Endothelial cell of umbilical vein (primary cell): ENCODE data around the gene EMP3. TPM values are rescaled to one million over a fixed set of nuclear protein-coding genes. Genes with fewer than 3 reads are reported as not detected.

ENCODE experiments used
- BruUV-seq: library from RNA; stranded (reverse); fragments of 400-500 nt; replicated peaks from 2 replicates; lab custom pipeline; 2021; lab: Mats Ljungman, UMichigan
- CTCF ChIA-PET: fragments of 300-600, 350-600 bp; sonication (Branson Sonifier 250); formaldehyde crosslinking; loops from one replicate; lab custom pipeline; 2021; ENCODE audit warnings: antibody characterized with exemption, inconsistent platforms; lab: Charles Lee
- POLR2A ChIA-PET: fragments of 300-600, 350-600 bp; sonication (Branson Sonifier 250); formaldehyde crosslinking; loops from one replicate; lab custom pipeline; 2021; ENCODE audit warnings: antibody characterized with exemption, inconsistent platforms; lab: Charles Lee
- DNase-seq: peaks from one replicate; pipeline ENCODE4 v3.0.0-alpha.2; 2011; ENCODE audit warnings: low read depth, low spot score
- FAIRE-seq: peaks from 2 replicates; lab custom pipeline; 2011; peaks lifted over from hg19 to GRCh38; lab: Jason Lieb, UNC
- H2AFZ ChIP-seq: 2 replicates; pipeline ENCODE4 v1.6.0; 2012; ENCODE audit warnings: low read depth, low read length, control low read depth, inconsistent platforms
- H3K27ac ChIP-seq: 2 replicates; pipeline ENCODE4 v1.5.1; 2011; ENCODE audit warnings: low read depth, mild to moderate bottlenecking, control low read depth, low read length, moderate library complexity; ENCODE audit not compliant: insufficient read depth
- H3K27me3 ChIP-seq, 2 experiments: 2 replicates each; pipeline versions ENCODE4 v1.6.0 to v1.6.1; 2011; ENCODE audit warnings: low read length in 2 of 2, mixed read lengths in 1 of 2; ENCODE audit not compliant: control insufficient read depth in 2 of 2, insufficient read depth in 2 of 2
- H3K36me3 ChIP-seq, 2 experiments: 2 replicates in 1 of 2; 3 replicates in 1 of 2; pipeline ENCODE4 v1.5.1; 2011; ENCODE audit warnings: low read length in 2 of 2, mild to moderate bottlenecking in 1 of 2, moderate library complexity in 1 of 2; ENCODE audit not compliant: control insufficient read depth in 2 of 2, insufficient read depth in 2 of 2; ENCODE audit errors: extremely low read depth in 1 of 2
- H3K4me1 ChIP-seq: 3 replicates; pipeline ENCODE4 v1.5.1; 2011; ENCODE audit warnings: mild to moderate bottlenecking, low read length; ENCODE audit not compliant: control insufficient read depth, insufficient read depth; ENCODE audit errors: extremely low read depth
- H3K4me2 ChIP-seq: 2 replicates; pipeline ENCODE4 v1.6.1; 2011; ENCODE audit warnings: low read length, control low read depth, mixed read lengths; ENCODE audit not compliant: insufficient read depth
- H3K4me3 ChIP-seq, 3 experiments: fragments of 200-600 bp in 1 of 3; sonication (generic), shearing (Covaris generic) in 1 of 3; replicated peaks in 1 of 3; 2 replicates each; pipeline ENCODE4 v1.5.1; 2011 to 2016; ENCODE audit warnings: control low read depth in 3 of 3, low read length in 3 of 3, mild to moderate bottlenecking in 2 of 3, inconsistent platforms in 1 of 3, low read depth in 1 of 3, moderate library complexity in 1 of 3; ENCODE audit not compliant: insufficient read depth in 1 of 3
- H3K79me2 ChIP-seq: 2 replicates; pipeline ENCODE4 v1.6.0; 2012; ENCODE audit warnings: low read length, inconsistent platforms; ENCODE audit not compliant: control insufficient read depth, insufficient read depth
- H3K9ac ChIP-seq: replicated peaks from 2 replicates; pipeline ENCODE3; 2011; ENCODE audit warnings: low read length, control low read depth; ENCODE audit not compliant: insufficient read depth; ENCODE audit errors: extremely low read depth
- H3K9me1 ChIP-seq: replicated peaks from 3 replicates; pipeline ENCODE4 v1.6.0; 2011; ENCODE audit warnings: mild to moderate bottlenecking, low read length; ENCODE audit not compliant: control insufficient read depth, insufficient read depth; ENCODE audit errors: extremely low read depth
- H3K9me3 ChIP-seq: replicated peaks from 2 replicates; pipeline ENCODE4 v1.5.1; 2012; ENCODE audit warnings: low read length, inconsistent platforms; ENCODE audit not compliant: control insufficient read depth, insufficient read depth
- H4K20me1 ChIP-seq: replicated peaks from 2 replicates; pipeline ENCODE3; 2011; ENCODE audit warnings: mild to moderate bottlenecking, low read length; ENCODE audit not compliant: control insufficient read depth, insufficient read depth; ENCODE audit errors: extremely low read depth
- EZH2 ChIP-seq: IDR thresholded peaks from 2 replicates; pipeline ENCODE4 v1.6.1; 2012; ENCODE audit warnings: borderline replicate concordance, low read depth, mild to moderate bottlenecking, moderate library complexity, low read length, inconsistent platforms; ENCODE audit not compliant: severe bottlenecking
- FOS ChIP-seq: IDR thresholded peaks from 2 replicates; pipeline ENCODE4 v1.6.1; 2011; ENCODE audit warnings: mild to moderate bottlenecking, low read length, moderate library complexity, borderline replicate concordance; ENCODE audit not compliant: insufficient read depth
- GATA2 ChIP-seq: IDR thresholded peaks from 2 replicates; pipeline ENCODE4 v1.7.0; 2011; ENCODE audit warnings: low read depth, mild to moderate bottlenecking, moderate library complexity, mixed read lengths, low read length; ENCODE audit not compliant: insufficient read length, insufficient read depth
- JUN ChIP-seq: IDR thresholded peaks from 2 replicates; pipeline ENCODE4 v1.6.1; 2011; ENCODE audit warnings: borderline replicate concordance, low read depth; ENCODE audit not compliant: insufficient read length, insufficient read depth
- MYC ChIP-seq: IDR thresholded peaks from one replicate; pipeline ENCODE4 v1.6.1; 2011; ENCODE audit warnings: mild to moderate bottlenecking, low read depth, low read length
- POLR2A ChIP-seq: IDR thresholded peaks from 2 replicates; pipeline ENCODE4 v1.6.1; 2012; ENCODE audit warnings: low read depth, mild to moderate bottlenecking, control low read depth, low read length
- POLR2AphosphoS5 ChIP-seq: IDR thresholded peaks from 2 replicates; pipeline ENCODE4 v1.6.1; 2012; ENCODE audit warnings: low read depth, mild to moderate bottlenecking, control low read depth, low read length, moderate library complexity; ENCODE audit not compliant: insufficient read depth
- dilution Hi-C: fragments of 300-500 bp; cut with MboI; formaldehyde crosslinking; loops from one replicate; pipeline ENCODE4 v1.15.0; 2019; ENCODE audit warnings: low sequenced_read_pairs; ENCODE audit not compliant: extremely low pct_ligation_motif_present
- intact Hi-C: fragments of 100-400 bp; cut with micrococcal nuclease; formaldehyde crosslinking; loops from one replicate; pipeline ENCODE4 v1.10.0; 2022
- polyA plus RNA-seq, 4 experiments: library from polyadenylated mRNA; depleted of rRNA in 3 of 4; stranded (reverse) in 3 of 4; unstranded in 1 of 4; fragments of >200 nt; gene quantifications; 2 replicates each; pipeline versions ENCODE4 v1.2.1 to v1.2.3, GENCODE V29; 2011 to 2012; ENCODE audit warnings: missing spikeins in 1 of 4
- total RNA-seq: library from RNA; stranded (reverse); gene quantifications from 2 replicates; pipeline ENCODE4 v1.2.3, GENCODE V29; 2021
- TF ChIP-seq, protein P1 (sequence below), 2 donors: IDR thresholded peaks; 1 replicate in 1 of 2; 2 replicates in 1 of 2; pipeline ENCODE4 v1.5.1; 2011; ENCODE audit warnings: low read length in 2 of 2, mild to moderate bottlenecking in 2 of 2, moderate library complexity in 2 of 2, control low read depth in 1 of 2, inconsistent platforms in 1 of 2, low read depth in 1 of 2; ENCODE audit not compliant: insufficient read depth in 1 of 2; ENCODE audit errors: extremely low read depth in 1 of 2
- TF ChIP-seq, protein P2 (sequence below): IDR thresholded peaks from 2 replicates; pipeline ENCODE4 v1.6.1; 2011; ENCODE audit not compliant: insufficient read depth, insufficient read length

EMP3 gene
- total and polyA plus RNA-seq, 2 donors (not counting 3 experiments of a cell fraction or from before 2014, with no cell fraction given), result 127 to 406 TPM

DNA sequence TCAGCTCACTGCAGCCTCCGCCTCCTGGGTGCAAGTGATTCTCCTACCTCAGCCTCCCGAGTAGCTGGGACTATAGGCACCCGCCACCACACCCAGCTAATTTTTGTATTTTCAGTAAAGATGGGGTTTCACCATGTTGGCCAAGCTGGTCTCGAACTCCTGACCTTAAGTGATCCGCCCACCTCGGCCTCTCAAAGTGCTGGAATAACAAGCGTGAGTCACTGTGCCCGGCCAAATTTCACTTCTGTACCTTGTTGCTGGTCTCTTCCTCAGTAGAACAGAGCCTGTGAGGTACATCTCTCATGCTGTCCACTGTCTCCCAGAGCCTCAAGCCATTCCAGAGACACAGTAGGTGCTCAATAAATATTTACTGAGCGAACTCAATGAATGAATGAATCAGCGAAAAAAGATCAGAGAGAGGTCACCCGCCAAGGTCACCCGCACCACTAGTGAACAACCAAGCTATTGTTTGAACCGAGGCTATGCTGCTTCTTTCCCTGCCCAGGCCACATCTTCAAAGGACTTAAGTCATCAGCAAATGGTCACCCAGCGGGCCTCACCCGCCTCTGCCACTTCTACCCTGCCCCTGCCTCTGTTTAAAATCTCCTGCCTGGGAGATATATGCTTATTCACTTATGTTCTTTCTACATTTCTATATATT is 29.1 kb downstream of the EMP3 start:
- Histone ChIP-seq H3K79me2 (no peaks in the 10 kb centered on the region), H3K4me3 (no peak overlapping the region), H3K9me3 (no peaks in the 10 kb centered on the region), H3K9me1 (no peaks in the 10 kb centered on the region), H3K4me1 (no peaks in the 10 kb centered on the region), H3K9ac (no peak overlapping the region), H3K36me3 (no peaks in the 10 kb centered on the region), H2AFZ (no peak overlapping the region), H4K20me1 (no peaks in the 10 kb centered on the region), H3K4me2 (no peak overlapping the region), H3K27ac (no peak overlapping the region), H3K27me3 (no peaks in the 10 kb centered on the region)
- no TSS peak for BruUV-seq
- TF ChIP-seq GATA2 (no peak), FOS (no peak), JUN (no peak), POLR2AphosphoS5 (no peak), EZH2 (no peak), POLR2A (no peak), MYC (no peak)
- TF ChIP-seq, protein P1, sequence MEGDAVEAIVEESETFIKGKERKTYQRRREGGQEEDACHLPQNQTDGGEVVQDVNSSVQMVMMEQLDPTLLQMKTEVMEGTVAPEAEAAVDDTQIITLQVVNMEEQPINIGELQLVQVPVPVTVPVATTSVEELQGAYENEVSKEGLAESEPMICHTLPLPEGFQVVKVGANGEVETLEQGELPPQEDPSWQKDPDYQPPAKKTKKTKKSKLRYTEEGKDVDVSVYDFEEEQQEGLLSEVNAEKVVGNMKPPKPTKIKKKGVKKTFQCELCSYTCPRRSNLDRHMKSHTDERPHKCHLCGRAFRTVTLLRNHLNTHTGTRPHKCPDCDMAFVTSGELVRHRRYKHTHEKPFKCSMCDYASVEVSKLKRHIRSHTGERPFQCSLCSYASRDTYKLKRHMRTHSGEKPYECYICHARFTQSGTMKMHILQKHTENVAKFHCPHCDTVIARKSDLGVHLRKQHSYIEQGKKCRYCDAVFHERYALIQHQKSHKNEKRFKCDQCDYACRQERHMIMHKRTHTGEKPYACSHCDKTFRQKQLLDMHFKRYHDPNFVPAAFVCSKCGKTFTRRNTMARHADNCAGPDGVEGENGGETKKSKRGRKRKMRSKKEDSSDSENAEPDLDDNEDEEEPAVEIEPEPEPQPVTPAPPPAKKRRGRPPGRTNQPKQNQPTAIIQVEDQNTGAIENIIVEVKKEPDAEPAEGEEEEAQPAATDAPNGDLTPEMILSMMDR (IDR thresholded peaks at IDR 0.05; ENCODE audit: extremely low read depth in 1 of 2, insufficient read depth in 1 of 2, low read depth in 1 of 2, low read length in 2 of 2), result no peak
- TF ChIP-seq, protein P2, sequence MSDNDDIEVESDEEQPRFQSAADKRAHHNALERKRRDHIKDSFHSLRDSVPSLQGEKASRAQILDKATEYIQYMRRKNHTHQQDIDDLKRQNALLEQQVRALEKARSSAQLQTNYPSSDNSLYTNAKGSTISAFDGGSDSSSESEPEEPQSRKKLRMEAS, result no peak
- POLR2A ChIA-PET, result no interaction called here
- CTCF ChIA-PET, result interaction anchor here (1.2 kb wide), 1 partner anchor 20 kb away, joined by 3 read pairs; no protein-coding TSS in a partner anchor
- dilution Hi-C loops (no loop called here), intact Hi-C loops (no loop called here)
- DNase-seq (no peak), FAIRE-seq (no peak)
